Liver (tissue), 9 donors: ENCODE measurements around the gene SPP1. TPM values are rescaled to one million over a fixed set of nuclear protein-coding genes. Genes with fewer than 3 reads are reported as not detected.

Experiments used
- DNase-seq: peaks from one replicate; pipeline ENCODE4 v3.0.0-alpha.2; 2017; ENCODE audit warnings: low spot score
- H3K27ac ChIP-seq, 2 donors: one replicate each; pipeline ENCODE4 v1.7.0; 2013; ENCODE audit warnings: inconsistent platforms in 2 of 2, low read length in 2 of 2, control low read depth in 1 of 2, low read depth in 1 of 2, mild to moderate bottlenecking in 1 of 2
- H3K27me3 ChIP-seq, 4 donors: one replicate each; pipeline versions ENCODE4 v1.6.1 to v1.7.0; 2013; ENCODE audit warnings: low read length in 3 of 4, inconsistent platforms in 1 of 4, mild to moderate bottlenecking in 1 of 4, moderate library complexity in 1 of 4; ENCODE audit not compliant: control insufficient read depth in 4 of 4, insufficient read depth in 4 of 4
- H3K36me3 ChIP-seq, 4 donors: one replicate each; pipeline versions ENCODE4 v1.6.1 to v1.7.0; 2013; ENCODE audit warnings: low read length in 3 of 4, mild to moderate bottlenecking in 3 of 4, low read depth in 1 of 4, moderate library complexity in 1 of 4; ENCODE audit not compliant: control insufficient read depth in 4 of 4, insufficient read depth in 3 of 4
- H3K4me1 ChIP-seq, 4 donors: one replicate each; pipeline versions ENCODE4 v1.6.1 to v1.7.0; 2013; ENCODE audit warnings: low read length in 3 of 4, mild to moderate bottlenecking in 3 of 4, moderate library complexity in 1 of 4; ENCODE audit not compliant: control insufficient read depth in 4 of 4, insufficient read depth in 4 of 4
- H3K4me3 ChIP-seq, 3 donors: one replicate each; pipeline versions ENCODE4 v1.6.1 to v1.7.0; 2013; ENCODE audit warnings: low read length in 3 of 3, control low read depth in 1 of 3, low read depth in 1 of 3, mild to moderate bottlenecking in 1 of 3
- H3K9ac ChIP-seq, 2 donors: one replicate each; pipeline ENCODE4 v1.7.0; 2013; ENCODE audit warnings: low read length in 2 of 2, mild to moderate bottlenecking in 2 of 2, moderate library complexity in 2 of 2, control low read depth in 1 of 2, low read depth in 1 of 2
- H3K9me3 ChIP-seq, 4 donors: one replicate each; pipeline versions ENCODE4 v1.6.1 to v1.7.0; 2013; ENCODE audit warnings: low read length in 3 of 4; ENCODE audit not compliant: control insufficient read depth in 4 of 4
- EGR1 ChIP-seq, 2 donors: IDR thresholded peaks; 2 replicates each; pipeline ENCODE4 v1.6.1; 2016 to 2018; ENCODE audit warnings: antibody characterized with exemption in 2 of 2, low read depth in 2 of 2
- FOXA1 ChIP-seq: IDR thresholded peaks from 2 replicates; pipeline ENCODE4 v1.6.1; 2016; ENCODE audit warnings: antibody characterized with exemption
- FOXA2 ChIP-seq: IDR thresholded peaks from 2 replicates; pipeline ENCODE4 v1.6.1; 2016; ENCODE audit warnings: antibody characterized with exemption
- GABPA ChIP-seq, 2 donors: IDR thresholded peaks in 1 of 2; conservative IDR thresholded peaks in 1 of 2; 2 replicates each; pipeline ENCODE4 v1.6.1; 2016; ENCODE audit warnings: antibody characterized with exemption in 2 of 2, mild to moderate bottlenecking in 1 of 2, moderate library complexity in 1 of 2
- HNF4A ChIP-seq, 2 donors: conservative IDR thresholded peaks; 2 replicates each; pipeline ENCODE4 v1.6.1; 2016; ENCODE audit warnings: antibody characterized with exemption in 2 of 2, mild to moderate bottlenecking in 2 of 2
- HNF4G ChIP-seq: IDR thresholded peaks from 2 replicates; pipeline ENCODE4 v1.6.1; 2016; ENCODE audit warnings: antibody characterized with exemption
- JUND ChIP-seq, 2 donors: IDR thresholded peaks; 2 replicates each; pipeline ENCODE4 v1.6.1; 2016; ENCODE audit warnings: antibody characterized with exemption in 2 of 2
- MAX ChIP-seq: IDR thresholded peaks from 2 replicates; pipeline ENCODE4 v1.6.1; 2016; ENCODE audit warnings: antibody characterized with exemption
- NR2F2 ChIP-seq: IDR thresholded peaks from 2 replicates; pipeline ENCODE4 v1.6.1; 2016; ENCODE audit warnings: antibody characterized with exemption
- RAD21 ChIP-seq, 2 donors: IDR thresholded peaks; 2 replicates each; pipeline ENCODE4 v1.6.1; 2016; ENCODE audit warnings: antibody characterized with exemption in 2 of 2, mild to moderate bottlenecking in 2 of 2
- REST ChIP-seq: IDR thresholded peaks from 2 replicates; pipeline ENCODE4 v1.6.1; 2016; ENCODE audit warnings: antibody characterized with exemption, mild to moderate bottlenecking
- RXRA ChIP-seq, 2 donors: IDR thresholded peaks; 2 replicates each; pipeline ENCODE4 v1.6.1; 2017 to 2018; ENCODE audit warnings: antibody characterized with exemption in 2 of 2, mild to moderate bottlenecking in 1 of 2
- SP1 ChIP-seq: IDR thresholded peaks from 2 replicates; pipeline ENCODE4 v1.6.1; 2018; ENCODE audit warnings: antibody characterized with exemption, mild to moderate bottlenecking
- TAF1 ChIP-seq: conservative IDR thresholded peaks from 2 replicates; pipeline ENCODE4 v1.6.1; 2016; ENCODE audit warnings: antibody characterized with exemption, mild to moderate bottlenecking
- YY1 ChIP-seq: IDR thresholded peaks from 2 replicates; pipeline ENCODE4 v1.6.1; 2016; ENCODE audit warnings: antibody characterized with exemption, mild to moderate bottlenecking
- WGBS: extraction: QIAGEN DNeasy Blood & Tissue Kit; methylation state at CpG from one replicate; pipeline ENCODE4 v1.1.7; 2013; 5-methylcytosine and 5-hydroxymethylcytosine counted together
- polyA plus RNA-seq, 2 donors: library from polyadenylated mRNA; stranded (reverse) in 1 of 2; unstranded in 1 of 2; fragments of 200-250 nt in 1 of 2; fragments of >200 nt in 1 of 2; fragmentation: Nextera tagmentation in 1 of 2; extraction: Ambion mirVana in 1 of 2; gene quantifications; one replicate each; pipeline versions ENCODE4 v1.2.1 to v1.2.3, GENCODE V29; 2013 to 2015
- total RNA-seq, 2 donors: library from RNA; depleted of rRNA; stranded (reverse); fragments of >200 nt; gene quantifications; one replicate each; pipeline ENCODE4 v1.2.3, GENCODE V29; 2014
- TF ChIP-seq, protein P1 (sequence below): IDR thresholded peaks from 2 replicates; pipeline ENCODE4 v1.6.1; 2016; ENCODE audit warnings: antibody characterized with exemption
- TF ChIP-seq, protein P2 (sequence below): fragments of 150-350 bp; IDR thresholded peaks from 2 replicates; pipeline ENCODE4 v1.5.1; 2017; ENCODE audit warnings: improper control_type of control experiment, low read depth, low read length; ENCODE audit not compliant: missing input control
- TF ChIP-seq, protein P3 (sequence below): IDR thresholded peaks from 2 replicates; pipeline ENCODE4 v1.6.1; 2016; ENCODE audit warnings: antibody characterized with exemption
- donor health status: healthy.
- donor health status: healthy.
- donor health status: healthy.
- donor health status: healthy.
- donor health status: healthy.

The SPP1 gene
- total and polyA plus RNA-seq, 4 donors = 10.5 to 80.2 (median 27.5) TPM

DNA sequence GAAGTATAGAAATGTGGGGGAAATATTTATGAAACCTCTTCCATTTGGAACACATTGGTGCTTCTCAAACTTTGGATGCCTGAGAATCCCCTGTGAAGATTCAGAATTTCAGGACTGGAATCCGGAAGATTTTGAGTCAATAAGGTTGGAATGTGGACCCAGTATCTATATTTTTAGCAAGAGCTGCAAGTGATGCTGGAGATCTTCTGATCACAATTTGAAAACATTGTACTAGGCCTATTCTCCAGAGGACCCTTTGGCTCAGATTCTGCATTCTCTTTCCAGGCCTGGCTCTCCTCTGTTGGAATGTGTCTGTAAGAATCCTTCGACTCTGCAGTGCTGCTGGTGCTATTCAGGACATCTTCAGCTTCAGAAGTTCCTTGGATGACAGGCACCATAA is 29.6 kb downstream of the SPP1 start:
- WGBS = 89% methylated on average over 2 of the region's 2 CpGs
- H3K27me3 ChIP-seq = no peaks in the 10 kb centered on the region
- no peak overlapping the region for H3K27ac ChIP-seq
- H3K9ac ChIP-seq = no peak overlapping the region
- no peak overlapping the region for H3K4me3 ChIP-seq
- peaks cover 4 to 12% (median 9%) of the 10 kb centered on the region in 4 donors for H3K4me1 ChIP-seq
- no peak for DNase-seq
- H3K9me3 ChIP-seq = no peaks in the 10 kb centered on the region
- TF ChIP-seq HNF4G (no peak), FOXA2 (no peak), YY1 (no peak), JUND (IDR thresholded peaks at IDR 0.05) (no peak), RXRA (IDR thresholded peaks at IDR 0.05) (no peak), SP1 (no peak), NR2F2 (no peak), MAX (no peak), REST (no peak), TAF1 (no peak), FOXA1 (no peak), RAD21 (IDR thresholded peaks at IDR 0.05) (no peak), HNF4A (conservative IDR thresholded peaks at IDR 0.05) (no peak), EGR1 (IDR thresholded peaks at IDR 0.05; ENCODE audit: low read depth in 2 of 2) (no peak), GABPA (IDR thresholded peaks at IDR 0.05 in 1 of 2, conservative IDR thresholded peaks at IDR 0.05 in 1 of 2) (no peak)
- TF ChIP-seq, protein P1, sequence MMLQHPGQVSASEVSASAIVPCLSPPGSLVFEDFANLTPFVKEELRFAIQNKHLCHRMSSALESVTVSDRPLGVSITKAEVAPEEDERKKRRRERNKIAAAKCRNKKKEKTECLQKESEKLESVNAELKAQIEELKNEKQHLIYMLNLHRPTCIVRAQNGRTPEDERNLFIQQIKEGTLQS = no peak
- TF ChIP-seq, protein P2, sequence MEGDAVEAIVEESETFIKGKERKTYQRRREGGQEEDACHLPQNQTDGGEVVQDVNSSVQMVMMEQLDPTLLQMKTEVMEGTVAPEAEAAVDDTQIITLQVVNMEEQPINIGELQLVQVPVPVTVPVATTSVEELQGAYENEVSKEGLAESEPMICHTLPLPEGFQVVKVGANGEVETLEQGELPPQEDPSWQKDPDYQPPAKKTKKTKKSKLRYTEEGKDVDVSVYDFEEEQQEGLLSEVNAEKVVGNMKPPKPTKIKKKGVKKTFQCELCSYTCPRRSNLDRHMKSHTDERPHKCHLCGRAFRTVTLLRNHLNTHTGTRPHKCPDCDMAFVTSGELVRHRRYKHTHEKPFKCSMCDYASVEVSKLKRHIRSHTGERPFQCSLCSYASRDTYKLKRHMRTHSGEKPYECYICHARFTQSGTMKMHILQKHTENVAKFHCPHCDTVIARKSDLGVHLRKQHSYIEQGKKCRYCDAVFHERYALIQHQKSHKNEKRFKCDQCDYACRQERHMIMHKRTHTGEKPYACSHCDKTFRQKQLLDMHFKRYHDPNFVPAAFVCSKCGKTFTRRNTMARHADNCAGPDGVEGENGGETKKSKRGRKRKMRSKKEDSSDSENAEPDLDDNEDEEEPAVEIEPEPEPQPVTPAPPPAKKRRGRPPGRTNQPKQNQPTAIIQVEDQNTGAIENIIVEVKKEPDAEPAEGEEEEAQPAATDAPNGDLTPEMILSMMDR = no peak
- TF ChIP-seq, protein P3, sequence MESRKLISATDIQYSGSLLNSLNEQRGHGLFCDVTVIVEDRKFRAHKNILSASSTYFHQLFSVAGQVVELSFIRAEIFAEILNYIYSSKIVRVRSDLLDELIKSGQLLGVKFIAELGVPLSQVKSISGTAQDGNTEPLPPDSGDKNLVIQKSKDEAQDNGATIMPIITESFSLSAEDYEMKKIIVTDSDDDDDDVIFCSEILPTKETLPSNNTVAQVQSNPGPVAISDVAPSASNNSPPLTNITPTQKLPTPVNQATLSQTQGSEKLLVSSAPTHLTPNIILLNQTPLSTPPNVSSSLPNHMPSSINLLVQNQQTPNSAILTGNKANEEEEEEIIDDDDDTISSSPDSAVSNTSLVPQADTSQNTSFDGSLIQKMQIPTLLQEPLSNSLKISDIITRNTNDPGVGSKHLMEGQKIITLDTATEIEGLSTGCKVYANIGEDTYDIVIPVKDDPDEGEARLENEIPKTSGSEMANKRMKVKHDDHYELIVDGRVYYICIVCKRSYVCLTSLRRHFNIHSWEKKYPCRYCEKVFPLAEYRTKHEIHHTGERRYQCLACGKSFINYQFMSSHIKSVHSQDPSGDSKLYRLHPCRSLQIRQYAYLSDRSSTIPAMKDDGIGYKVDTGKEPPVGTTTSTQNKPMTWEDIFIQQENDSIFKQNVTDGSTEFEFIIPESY = no peak
- no peaks in the 10 kb centered on the region for H3K36me3 ChIP-seq
